OCI-LY7 (cell line): ENCODE measurements around the gene RFC5.

Experiments used
- CTCF ChIP-seq: fragments of 200-600 bp; sonication (generic); conservative IDR thresholded peaks from 2 replicates; pipeline ENCODE4 v1.5.1; 2014; ENCODE audit warnings: mild to moderate bottlenecking, antibody characterized with exemption, low read length, moderate library complexity, mixed read lengths
- EZH2phosphoT487 ChIP-seq: fragments of 200-600 bp; sonication (generic); IDR thresholded peaks from 2 replicates; pipeline ENCODE4 v1.6.1; 2018; ENCODE audit warnings: low read depth, borderline replicate concordance, mild to moderate bottlenecking, mixed run types, antibody characterized with exemption, low read length, moderate library complexity, mixed read lengths

GRCh38 chr12:118023301-118023860 lies 6.9 kb downstream of the RFC5 start:
- no peak for TF ChIP-seq CTCF
- no peak for TF ChIP-seq EZH2phosphoT487
